Measurements from ENCODE around the gene CCDC183. TPM values are rescaled to one million over a fixed set of nuclear protein-coding genes. Genes with fewer than 3 reads are reported as not detected.
"Not testable (repeated sequence)": the region's sequence is repeated elsewhere in the genome, so short reads cannot be mapped to it uniquely, and the experiment has no call there.

Gene CCDC183
- total RNA-seq, 1 donor from 2014 or later: not detected

- no peak for DNase-seq
These were observed 29.4 kb downstream of the CCDC183 start for GRCh38 chr9:136825295-136826187.

GRCh38 chr9:136826188-136826541 lies 30.0 kb downstream of the CCDC183 start:
- DNase-seq: no peak

GRCh38 chr9:136826703-136827582 lies 30.8 kb downstream of the CCDC183 start:
- no peak for DNase-seq

- DNase-seq: no peak
These were observed 31.8 kb downstream of the CCDC183 start for GRCh38 chr9:136827794-136828473.

GRCh38 chr9:136828474-136829140 lies 32.5 kb downstream of the CCDC183 start:
- no peak for DNase-seq

- no peak for DNase-seq
These were observed 33.3 kb downstream of the CCDC183 start for GRCh38 chr9:136829412-136829811.

- no peak for DNase-seq
These were observed 34.1 kb downstream of the CCDC183 start for GRCh38 chr9:136829981-136830885.

- DNase-seq: no peak
These were observed 35.0 kb downstream of the CCDC183 start for GRCh38 chr9:136831002-136831719.

- no peak for DNase-seq
These were observed 35.6 kb downstream of the CCDC183 start for GRCh38 chr9:136831720-136832104.

GRCh38 chr9:136832581-136832980 lies 36.4 kb downstream of the CCDC183 start:
- DNase-seq: no peak

GRCh38 chr9:136833381-136834048 lies 37.4 kb downstream of the CCDC183 start:
- not testable (repeated sequence) for DNase-seq

GRCh38 chr9:136835162-136835931 lies 39.2 kb downstream of the CCDC183 start:
- DNase-seq: no peak

- peak; percentile 57 for DNase-seq
These were observed 40.1 kb downstream of the CCDC183 start for GRCh38 chr9:136835932-136836904.

GRCh38 chr9:136837146-136837855 lies 41.2 kb downstream of the CCDC183 start:
- no peak for DNase-seq

- DNase-seq: not testable (repeated sequence)
These were observed 41.7 kb downstream of the CCDC183 start for GRCh38 chr9:136837856-136838277.

GRCh38 chr9:136838314-136839228 lies 42.4 kb downstream of the CCDC183 start:
- DNase-seq: no peak
